ENCODE data around the gene OGDH.

DNA sequence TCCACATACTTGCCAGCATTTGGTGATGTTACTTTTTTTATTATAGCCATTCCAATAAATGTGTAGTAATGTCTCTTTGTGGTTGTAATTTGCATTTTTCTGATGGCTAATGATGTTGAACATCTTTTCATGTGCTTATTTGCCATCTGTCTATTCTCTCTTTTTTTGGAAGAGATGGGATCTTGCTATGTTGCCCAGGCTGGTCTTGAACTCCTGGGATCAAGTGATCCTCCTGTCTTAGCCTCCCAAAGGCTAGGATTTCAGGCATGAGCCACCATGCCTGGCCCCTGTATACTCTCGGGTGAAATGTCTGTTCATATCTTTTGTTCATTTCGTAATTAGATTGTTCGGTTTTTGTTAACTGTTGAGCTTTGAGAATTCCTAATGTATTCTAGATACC is 3.4 kb downstream of the OGDH start:
- no peak for TF ChIP-seq EZH2 (IDR thresholded peaks at IDR 0.05; ENCODE audit: insufficient read depth, poor library complexity, severe bottlenecking)
- no peak for TF ChIP-seq EZH2phosphoT487 (IDR thresholded peaks at IDR 0.05; ENCODE audit: insufficient read depth, low read depth)
